Adrenal gland (tissue), 12 donors: ENCODE data around the gene B4GALT6. TPM values are rescaled to one million over a fixed set of nuclear protein-coding genes. Genes with fewer than 3 reads are reported as not detected.

ENCODE experiments used
- DNase-seq, 7 donors: peaks; one replicate each; pipeline ENCODE4 v3.0.0-alpha.2; 2019 to 2020
- H3K27ac ChIP-seq, 5 donors: fragments of 200-600 bp; sonication (generic) in 4 of 5; 1 replicate in 3 of 5; 2 replicates in 2 of 5; pipeline versions ENCODE4 v1.5.1 to v1.8.0; 2016 to 2020; ENCODE audit warnings: mild to moderate bottlenecking in 1 of 5
- H3K27me3 ChIP-seq: fragments of 200-600 bp; 2 replicates; pipeline ENCODE4 v1.8.0; 2021
- H3K36me3 ChIP-seq, 2 donors: fragments of 200-600 bp; replicated peaks in 1 of 2; 1 replicate in 1 of 2; 2 replicates in 1 of 2; pipeline versions ENCODE4 v1.5.1 to v1.8.0; 2018 to 2022
- H3K4me1 ChIP-seq, 2 donors: fragments of 200-600 bp; replicated peaks in 1 of 2; 1 replicate in 1 of 2; 2 replicates in 1 of 2; pipeline versions ENCODE4 v1.5.1 to v1.8.0; 2018 to 2021
- H3K4me3 ChIP-seq, 4 donors: fragments of 200-600 bp; sonication (generic) in 3 of 4; one replicate each; pipeline ENCODE4 v1.5.1; 2016 to 2018
- H3K9me3 ChIP-seq, 3 donors: fragments of 200-600 bp; sonication (generic) in 1 of 3; replicated peaks in 1 of 3; 1 replicate in 2 of 3; 2 replicates in 1 of 3; pipeline versions ENCODE4 v1.5.1 to v1.8.0; 2016 to 2021
- CTCF ChIP-seq, 6 experiments: fragments of 450-650 bp in 4 of 6; fragments of 200-600 bp in 2 of 6; sonication (generic) in 1 of 6; IDR thresholded peaks; 1 replicate in 5 of 6; 2 replicates in 1 of 6; pipeline versions ENCODE4 v1.5.1 to v1.8.0; 2016 to 2021; ENCODE audit warnings: antibody characterized with exemption in 6 of 6, mild to moderate bottlenecking in 2 of 6, moderate library complexity in 1 of 6
- POLR2A ChIP-seq, 2 donors: fragments of 450-650 bp; IDR thresholded peaks; one replicate each; pipeline ENCODE4 v1.6.1; 2017; ENCODE audit warnings: antibody characterized with exemption in 2 of 2, mild to moderate bottlenecking in 2 of 2, moderate library complexity in 1 of 2
- WGBS, 4 donors: extraction: QIAGEN DNeasy Blood & Tissue Kit in 2 of 4; methylation state at CpG; one replicate each; pipeline versions ENCODE4 v1.1.5 to v1.1.7; 2013 to 2017; 5-methylcytosine and 5-hydroxymethylcytosine counted together
- intact Hi-C, 2 donors: fragments of 100-400 bp; cut with DNase I; formaldehyde crosslinking; loops; one replicate each; pipeline versions ENCODE4 v1.14.1 to v1.15.0; 2022 to 2023
- polyA plus RNA-seq, 3 donors: library from polyadenylated mRNA; stranded (reverse); fragments of 200-250 nt in 2 of 3; fragments of 350-450 nt in 1 of 3; fragmentation: Illumina TruSeq in 1 of 3; extraction: RNeasy Lipid Tissue Mini Kit (QIAGEN cat#74804) in 1 of 3; gene quantifications; one replicate each; pipeline ENCODE4 v1.2.3, GENCODE V29; 2013 to 2014
- total RNA-seq, 9 donors: library from RNA; depleted of rRNA in 4 of 9; stranded (reverse); fragments of >200 nt in 4 of 9; fragments of 120-200 nt in 1 of 9; fragmentation: NEBNext Ultra II Directional in 1 of 9; extraction: Animal tissue kit (Norgen Biotek cat#: 25700) in 1 of 9; gene quantifications; one replicate each; pipeline versions ENCODE4 v1.1.0 to v1.2.4, GENCODE V29; 2013 to 2023
- donor health status: healthy with polysubstance abuse.
- donor health status: Bipolar disorder and iron deficiency.
- donor health status: DM: yes; HTN: yes; CAD: no.
- donor health status: DM: no; HTN: no; CAD: no.
- donor health status: DM: no; HTN: no; CAD: no.
- donor health status: DM: yes; HTN: yes; CAD: no.

B4GALT6 gene
- total and polyA plus RNA-seq, 12 donors = 6.4 to 71.3 (median 21.6) TPM

- Histone ChIP-seq H3K36me3 (no peaks in the 10 kb centered on the region), H3K27me3 (no peaks in the 10 kb centered on the region), H3K27ac (no peak overlapping the region), H3K9me3 (no peaks in the 10 kb centered on the region), H3K4me3 (no peak overlapping the region), H3K4me1 (peaks cover 29 to 54% of the 10 kb centered on the region in 2 donors)
- DNase-seq = no peak
- intact Hi-C loops = no loop called here
- WGBS, 4 donors = 94 to 99% (median 97%) methylated on average over 4 of the region's 4 CpGs
- no peak for TF ChIP-seq POLR2A (IDR thresholded peaks at IDR 0.05)
- TF ChIP-seq CTCF (IDR thresholded peaks at IDR 0.05) = no peak
These were observed 39.0 kb downstream of the B4GALT6 start for GRCh38 chr18:31645411-31645810.

GRCh38 chr18:31643003-31643402 lies 41.4 kb downstream of the B4GALT6 start:
- TF ChIP-seq CTCF (IDR thresholded peaks at IDR 0.05) = no peak
- TF ChIP-seq POLR2A (IDR thresholded peaks at IDR 0.05) = no peak
- Histone ChIP-seq H3K36me3 (no peaks in the 10 kb centered on the region), H3K27me3 (no peaks in the 10 kb centered on the region), H3K4me1 (peaks cover 21 to 35% of the 10 kb centered on the region in 2 donors), H3K4me3 (no peak overlapping the region), H3K27ac (no peak overlapping the region), H3K9me3 (no peaks in the 10 kb centered on the region)
- no peak for DNase-seq
- intact Hi-C loops = no loop called here
- WGBS, 4 donors = 84 to 92% (median 86%) methylated on average over 4 of the region's 4 CpGs

GRCh38 chr18:31637445-31637844 lies 46.9 kb downstream of the B4GALT6 start:
- intact Hi-C loops = no loop called here
- H3K4me1 ChIP-seq = no peaks in the 10 kb centered on the region
- no peaks in the 10 kb centered on the region for H3K9me3 ChIP-seq
- no peak overlapping the region for H3K4me3 ChIP-seq
- 96 to 100% (median 97%) methylated on average over 3 of the region's 3 CpGs for WGBS, 4 donors
- H3K27ac ChIP-seq = no peak overlapping the region
- no peaks in the 10 kb centered on the region for H3K27me3 ChIP-seq
- DNase-seq = no peak
- no peak for TF ChIP-seq CTCF (IDR thresholded peaks at IDR 0.05)
- no peaks in the 10 kb centered on the region for H3K36me3 ChIP-seq

GRCh38 chr18:31636387-31636786 lies 48.0 kb downstream of the B4GALT6 start:
- DNase-seq = no peak
- intact Hi-C loops = no loop called here
- H3K9me3 ChIP-seq = no peaks in the 10 kb centered on the region
- no peaks in the 10 kb centered on the region for H3K27me3 ChIP-seq
- no peaks in the 10 kb centered on the region for H3K36me3 ChIP-seq
- no peak overlapping the region for H3K27ac ChIP-seq
- no peak overlapping the region for H3K4me3 ChIP-seq
- no peaks in the 10 kb centered on the region for H3K4me1 ChIP-seq
- no peak for TF ChIP-seq POLR2A (IDR thresholded peaks at IDR 0.05)
- no peak for TF ChIP-seq CTCF (IDR thresholded peaks at IDR 0.05)
